GM12878 (cell line): ENCODE results near the gene TTC1. TPM values are rescaled to one million over a fixed set of nuclear protein-coding genes. Genes with fewer than 3 reads are reported as not detected.

Experiments used
- ATAC-seq: fragments of 200-7000 bp; cut with Tn5 transposase; 3 replicates; pipeline ENCODE4 v1.9.1; 2020; ENCODE audit warnings: mild to moderate bottlenecking, moderate library complexity
- BruUV-seq: library from RNA; stranded (reverse); fragments of 400-500 nt; replicated peaks from 2 replicates; lab custom pipeline; 2021; lab: Mats Ljungman, UMichigan
- CTCF ChIA-PET: fragments of 300-600 bp; sonication (Branson Sonifier 250); formaldehyde crosslinking; extraction: SDS; loops from one replicate; lab custom pipeline; 2021; ENCODE audit warnings: inconsistent platforms; lab: Yijun Ruan, JAX
- POLR2A ChIA-PET: fragments of 350-600 bp; formaldehyde crosslinking; extraction: SDS; loops from one replicate; lab custom pipeline; 2021; ENCODE audit warnings: inconsistent platforms; lab: Charles Lee
- RAD21 ChIA-PET: fragments of 300-600 bp; sonication (Branson Sonifier 250); formaldehyde crosslinking; loops from one replicate; lab custom pipeline; 2023; ENCODE audit warnings: antibody characterized with exemption; ENCODE audit not compliant: unreplicated experiment; lab: Charles Lee
- SMC1A ChIA-PET: fragments of 300-600 bp; sonication (Branson Sonifier 250); formaldehyde crosslinking; loops from one replicate; lab custom pipeline; 2023; ENCODE audit not compliant: unreplicated experiment, uncharacterized antibody; lab: Charles Lee
- DNase-seq: peaks from one replicate; pipeline ENCODE4 v3.0.0-alpha.2; 2011; ENCODE audit warnings: low read depth, low spot score
- FAIRE-seq: peaks from 3 replicates; lab custom pipeline; 2011; peaks lifted over from hg19 to GRCh38; lab: Jason Lieb, UNC
- H2AFZ ChIP-seq: 2 replicates; pipeline ENCODE4 v1.6.0; 2011; ENCODE audit warnings: low read depth, low read length, control low read depth; ENCODE audit not compliant: control insufficient read depth
- H3K27ac ChIP-seq: 2 replicates; pipeline ENCODE4 v1.5.1; 2011; ENCODE audit warnings: control low read depth; ENCODE audit not compliant: control insufficient read depth, insufficient read depth
- H3K27me3 ChIP-seq, 2 experiments: replicated peaks in 1 of 2; 2 replicates each; pipeline versions ENCODE4 v1.6.0 to v1.6.1; 2011; ENCODE audit warnings: low read length in 1 of 2; ENCODE audit not compliant: control insufficient read depth in 2 of 2, insufficient read depth in 2 of 2
- H3K36me3 ChIP-seq, 2 experiments: 2 replicates each; pipeline ENCODE4 v1.5.1; 2011; ENCODE audit warnings: low read length in 1 of 2; ENCODE audit not compliant: control insufficient read depth in 2 of 2, insufficient read depth in 2 of 2
- H3K4me1 ChIP-seq: 2 replicates; pipeline ENCODE4 v1.6.1; 2011; ENCODE audit warnings: mild to moderate bottlenecking, low read length, moderate library complexity, mixed read lengths; ENCODE audit not compliant: control insufficient read depth, insufficient read depth
- H3K4me2 ChIP-seq: 2 replicates; pipeline ENCODE4 v1.6.0; 2011; ENCODE audit warnings: control low read depth; ENCODE audit not compliant: control insufficient read depth, insufficient read depth
- H3K4me3 ChIP-seq: fragments of 200-600 bp; sonication (generic); 2 replicates; pipeline ENCODE4 v1.5.1; 2016
- H3K79me2 ChIP-seq: 2 replicates; pipeline ENCODE4 v1.6.0; 2011; ENCODE audit warnings: low read length; ENCODE audit not compliant: control insufficient read depth, insufficient read depth
- H3K9ac ChIP-seq: 2 replicates; pipeline ENCODE4 v1.8.0; 2011; ENCODE audit warnings: low read length, control low read depth, mixed read lengths; ENCODE audit not compliant: control insufficient read depth, insufficient read depth
- H3K9me3 ChIP-seq: replicated peaks from 3 replicates; pipeline ENCODE4 v1.5.1; 2011; ENCODE audit warnings: mild to moderate bottlenecking, low read length; ENCODE audit not compliant: control insufficient read depth, insufficient read depth
- H4K20me1 ChIP-seq: 2 replicates; pipeline ENCODE4 v1.6.0; 2011; ENCODE audit not compliant: control insufficient read depth, insufficient read depth
- BHLHE40 ChIP-seq, 2 experiments: fragments of 450-650 bp in 1 of 2; IDR thresholded peaks; 2 replicates each; pipeline ENCODE4 v1.6.1; 2011 to 2017; ENCODE audit warnings: low read depth in 2 of 2, borderline replicate concordance in 1 of 2, improper control_type of control experiment in 1 of 2, low read length in 1 of 2, mild to moderate bottlenecking in 1 of 2
- JUND ChIP-seq: IDR thresholded peaks from 2 replicates; pipeline ENCODE4 v1.6.1; 2012; ENCODE audit warnings: low read depth, mild to moderate bottlenecking, low read length, improper control_type of control experiment, moderate library complexity
- MYC ChIP-seq: IDR thresholded peaks from 2 replicates; pipeline ENCODE4 v1.6.1; 2011; ENCODE audit warnings: mild to moderate bottlenecking, low read length, moderate library complexity, inconsistent platforms; ENCODE audit not compliant: insufficient read depth, insufficient replicate concordance, insufficient read length, severe bottlenecking
- POU2F2 ChIP-seq: IDR thresholded peaks from 3 replicates; pipeline ENCODE4 v1.6.1; 2011; ENCODE audit warnings: low read depth, mild to moderate bottlenecking, low read length, borderline replicate concordance
- SREBF1 ChIP-seq: IDR thresholded peaks from 2 replicates; pipeline ENCODE4 v1.6.1; 2012; ENCODE audit warnings: mild to moderate bottlenecking, low read length
- TARDBP ChIP-seq: IDR thresholded peaks from 2 replicates; pipeline ENCODE4 v1.6.1; 2016; ENCODE audit warnings: borderline replicate concordance
- ZSCAN29 ChIP-seq: fragments of 450-650 bp; IDR thresholded peaks from 2 replicates; pipeline ENCODE4 v1.6.1; 2017; ENCODE audit warnings: mild to moderate bottlenecking, moderate library complexity
- WGBS: methylation state at CpG from one replicate; pipeline ENCODE4 v1.1.6; 2016; ENCODE audit warnings: low lambda C conversion rate; ENCODE audit not compliant: insufficient replicate concordance, insufficient coverage; ENCODE audit errors: missing lambda C conversion rate; 5-methylcytosine and 5-hydroxymethylcytosine counted together
- in situ Hi-C: fragments of 300-500 bp; cut with MboI; formaldehyde crosslinking; loops from 9 replicates; pipeline ENCODE4 v1.14.3; 2018; ENCODE audit warnings: mixed read lengths
- intact Hi-C: fragments of 100-400 bp; cut with micrococcal nuclease; formaldehyde crosslinking; loops from one replicate; pipeline ENCODE4 v1.14.2; 2022; ENCODE audit not compliant: unreplicated experiment
- polyA plus RNA-seq, 11 experiments: library from polyadenylated mRNA; depleted of rRNA in 4 of 11; unstranded in 6 of 11; stranded (reverse) in 5 of 11; fragments of >200 nt; fragmentation: Nextera tagmentation in 4 of 11; fragmentation: Illumina TruSeq in 1 of 11; extraction: Ambion mirVana in 4 of 11; extraction: Trizol in 1 of 11; gene quantifications; 1 replicate in 1 of 11; 2 replicates in 10 of 11; pipeline versions ENCODE4 v1.2.1 to v1.2.3, GENCODE V29; 2011 to 2016; ENCODE audit warnings: inconsistent platforms in 2 of 11, missing spikeins in 2 of 11, low read depth in 1 of 11
- total RNA-seq, 4 experiments: library from RNA; depleted of rRNA in 3 of 4; stranded (reverse); fragments of >200 nt in 3 of 4; fragmentation: Illumina TruSeq in 1 of 4; extraction: Trizol in 1 of 4; gene quantifications; 2 replicates each; pipeline versions ENCODE4 v1.2.1 to v1.2.3, GENCODE V29; 2013 to 2021
- TF ChIP-seq, protein P1 (sequence below): fragments of 450-650 bp; IDR thresholded peaks from 2 replicates; pipeline ENCODE4 v1.6.1; 2017; ENCODE audit warnings: borderline replicate concordance
- TF ChIP-seq, protein P2 (sequence below): fragments of 450-650 bp; formaldehyde crosslinking; IDR thresholded peaks from 2 replicates; pipeline ENCODE4 v1.4.0; 2022; ENCODE audit warnings: mild to moderate bottlenecking, moderate library complexity
- TF ChIP-seq, protein P3 (sequence below): IDR thresholded peaks from 2 replicates; pipeline ENCODE4 v1.6.1; 2012; ENCODE audit warnings: low read depth, low read length, improper control_type of control experiment

Gene TTC1
- total and polyA plus RNA-seq, 10 of the 15 experiments (the other 5 are each of a cell fraction or from before 2014, with no cell fraction given) = 46.6 to 160 (median 92.3) TPM

DNA sequence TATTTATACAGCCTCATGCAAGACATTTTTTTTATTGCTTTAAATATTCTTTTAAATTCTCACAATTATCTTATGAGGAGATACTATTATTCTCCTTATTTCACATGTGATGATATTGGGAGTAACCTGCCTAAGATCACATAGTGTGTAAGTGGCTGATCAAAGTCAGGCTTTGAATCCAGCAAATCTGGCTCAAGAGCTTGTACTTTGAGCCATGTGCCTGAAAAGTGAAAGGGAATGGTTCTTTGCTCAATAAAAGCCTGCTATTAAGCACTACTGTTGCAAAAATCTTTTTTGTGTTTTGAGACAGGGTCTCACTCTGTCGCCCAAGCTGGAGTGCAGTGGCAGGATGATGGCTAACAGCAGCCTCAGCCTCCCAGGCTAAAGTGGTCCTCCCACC is 75.2 kb downstream of the TTC1 start:
- Histone ChIP-seq H3K79me2 (no peaks in the 10 kb centered on the region), H3K9me3 (no peaks in the 10 kb centered on the region), H3K4me1 (peaks cover 2% of the 10 kb centered on the region; the same call in 1 of the 2 replicates), H3K27ac (no peak overlapping the region), H3K27me3 (no peaks in the 10 kb centered on the region), H3K4me3 (no peak overlapping the region), H3K36me3 (no peaks in the 10 kb centered on the region), H4K20me1 (no peaks in the 10 kb centered on the region), H3K4me2 (no peak overlapping the region), H2AFZ (no peak overlapping the region), H3K9ac (no peak overlapping the region)
- ATAC-seq (no peak), DNase-seq (no peak), FAIRE-seq (no peak)
- in situ Hi-C loops (no loop called here), intact Hi-C loops (loop anchor here (5.0 kb wide), 1 partner anchor 308 kb away; no protein-coding TSS in a partner anchor)
- TF ChIP-seq JUND = no peak
- TF ChIP-seq POU2F2 = no peak
- no peak for TF ChIP-seq SREBF1
- no peak for TF ChIP-seq TARDBP
- no peak for TF ChIP-seq ZSCAN29
- TF ChIP-seq, protein P1, sequence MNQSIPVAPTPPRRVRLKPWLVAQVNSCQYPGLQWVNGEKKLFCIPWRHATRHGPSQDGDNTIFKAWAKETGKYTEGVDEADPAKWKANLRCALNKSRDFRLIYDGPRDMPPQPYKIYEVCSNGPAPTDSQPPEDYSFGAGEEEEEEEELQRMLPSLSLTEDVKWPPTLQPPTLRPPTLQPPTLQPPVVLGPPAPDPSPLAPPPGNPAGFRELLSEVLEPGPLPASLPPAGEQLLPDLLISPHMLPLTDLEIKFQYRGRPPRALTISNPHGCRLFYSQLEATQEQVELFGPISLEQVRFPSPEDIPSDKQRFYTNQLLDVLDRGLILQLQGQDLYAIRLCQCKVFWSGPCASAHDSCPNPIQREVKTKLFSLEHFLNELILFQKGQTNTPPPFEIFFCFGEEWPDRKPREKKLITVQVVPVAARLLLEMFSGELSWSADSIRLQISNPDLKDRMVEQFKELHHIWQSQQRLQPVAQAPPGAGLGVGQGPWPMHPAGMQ = no peak
- no peak for TF ChIP-seq BHLHE40 (IDR thresholded peaks at IDR 0.05; ENCODE audit: borderline replicate concordance in 1 of 2, low read depth in 2 of 2, low read length in 1 of 2)
- TF ChIP-seq, protein P2, sequence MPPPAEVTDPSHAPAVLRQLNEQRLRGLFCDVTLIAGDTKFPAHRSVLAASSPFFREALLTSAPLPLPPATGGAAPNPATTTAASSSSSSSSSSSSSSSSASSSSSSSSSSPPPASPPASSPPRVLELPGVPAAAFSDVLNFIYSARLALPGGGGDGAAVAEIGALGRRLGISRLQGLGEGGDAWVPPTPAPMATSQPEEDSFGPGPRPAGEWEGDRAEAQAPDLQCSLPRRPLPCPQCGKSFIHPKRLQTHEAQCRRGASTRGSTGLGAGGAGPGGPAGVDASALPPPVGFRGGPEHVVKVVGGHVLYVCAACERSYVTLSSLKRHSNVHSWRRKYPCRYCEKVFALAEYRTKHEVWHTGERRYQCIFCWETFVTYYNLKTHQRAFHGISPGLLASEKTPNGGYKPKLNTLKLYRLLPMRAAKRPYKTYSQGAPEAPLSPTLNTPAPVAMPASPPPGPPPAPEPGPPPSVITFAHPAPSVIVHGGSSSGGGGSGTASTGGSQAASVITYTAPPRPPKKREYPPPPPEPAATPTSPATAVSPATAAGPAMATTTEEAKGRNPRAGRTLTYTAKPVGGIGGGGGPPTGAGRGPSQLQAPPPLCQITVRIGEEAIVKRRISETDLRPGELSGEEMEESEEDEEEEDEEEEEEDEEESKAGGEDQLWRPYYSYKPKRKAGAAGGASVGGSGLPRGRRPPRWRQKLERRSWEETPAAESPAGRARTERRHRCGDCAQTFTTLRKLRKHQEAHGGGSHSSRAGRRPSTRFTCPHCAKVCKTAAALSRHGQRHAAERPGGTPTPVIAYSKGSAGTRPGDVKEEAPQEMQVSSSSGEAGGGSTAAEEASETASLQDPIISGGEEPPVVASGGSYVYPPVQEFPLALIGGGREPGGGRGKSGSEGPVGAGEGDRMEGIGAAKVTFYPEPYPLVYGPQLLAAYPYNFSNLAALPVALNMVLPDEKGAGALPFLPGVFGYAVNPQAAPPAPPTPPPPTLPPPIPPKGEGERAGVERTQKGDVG = no peak
- TF ChIP-seq, protein P3, sequence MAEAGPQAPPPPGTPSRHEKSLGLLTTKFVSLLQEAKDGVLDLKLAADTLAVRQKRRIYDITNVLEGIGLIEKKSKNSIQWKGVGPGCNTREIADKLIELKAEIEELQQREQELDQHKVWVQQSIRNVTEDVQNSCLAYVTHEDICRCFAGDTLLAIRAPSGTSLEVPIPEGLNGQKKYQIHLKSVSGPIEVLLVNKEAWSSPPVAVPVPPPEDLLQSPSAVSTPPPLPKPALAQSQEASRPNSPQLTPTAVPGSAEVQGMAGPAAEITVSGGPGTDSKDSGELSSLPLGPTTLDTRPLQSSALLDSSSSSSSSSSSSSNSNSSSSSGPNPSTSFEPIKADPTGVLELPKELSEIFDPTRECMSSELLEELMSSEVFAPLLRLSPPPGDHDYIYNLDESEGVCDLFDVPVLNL = no peak
- TF ChIP-seq MYC = no peak
- POLR2A ChIA-PET = no interaction called here
- no TSS peak for BruUV-seq
- SMC1A ChIA-PET = interaction anchor here (0.6 to 1.3 kb wide), 4 partner anchors 9 to 1073 kb away, joined by 3 read pairs; no protein-coding TSS in a partner anchor
- RAD21 ChIA-PET = no interaction called here
- WGBS = 100% methylated on average over 1 of the region's 1 CpG
- CTCF ChIA-PET = interaction anchor here (1.0 to 1.7 kb wide), 5 partner anchors 9 to 307 kb away, joined by 3 to 5 read pairs (median 4); no protein-coding TSS in a partner anchor
